Measurements from ENCODE around the gene HECA.

- no peak for TF ChIP-seq GATA2 (IDR thresholded peaks at IDR 0.05; ENCODE audit: low read depth, low read length)
- no peak for TF ChIP-seq GATA3 (IDR thresholded peaks at IDR 0.05; ENCODE audit: low read depth, low read length)
Observed at GRCh38 chr6:139129284-139129683, 5.6 kb upstream of the HECA start.

All from SH-SY5Y (cell line).